ENCODE data around the gene RXRA.

RXRA gene

DNA sequence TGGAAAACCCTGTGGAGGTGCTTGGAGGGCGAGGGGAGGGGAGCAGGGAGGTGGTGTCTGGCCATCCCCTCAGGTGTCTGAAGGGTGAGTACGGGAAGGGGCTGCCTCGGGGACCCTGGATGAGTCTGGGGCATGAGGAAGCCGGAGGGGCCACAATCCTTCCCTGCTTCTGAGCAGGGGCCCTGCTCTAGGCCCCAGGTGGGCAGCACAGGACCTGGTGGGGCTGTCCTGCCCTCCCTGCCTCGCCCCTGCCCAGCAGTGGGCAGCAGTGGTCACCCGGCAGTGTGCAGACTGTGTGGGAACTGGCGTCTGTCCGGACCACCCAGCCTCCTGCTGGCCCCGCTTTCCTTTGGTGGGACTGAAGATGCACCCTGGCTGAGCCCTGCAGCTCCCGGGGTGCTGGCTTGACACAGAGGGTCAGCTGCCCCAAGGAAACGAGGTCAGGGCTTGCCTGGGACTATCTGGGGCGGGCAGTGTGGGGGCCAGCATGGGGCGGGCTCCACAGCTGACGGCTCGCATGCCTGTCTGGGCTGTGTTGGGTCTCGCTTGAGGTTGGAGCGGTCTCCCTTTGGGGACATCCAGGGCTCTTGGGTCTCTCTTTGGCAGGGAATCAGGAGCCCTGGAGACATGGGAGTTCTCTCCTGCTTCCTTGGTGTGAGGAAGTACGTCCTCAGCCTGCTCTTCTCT is 26.1 kb downstream of the RXRA start:
- no peak for DNase-seq (ENCODE audit: low spot score)

DNA sequence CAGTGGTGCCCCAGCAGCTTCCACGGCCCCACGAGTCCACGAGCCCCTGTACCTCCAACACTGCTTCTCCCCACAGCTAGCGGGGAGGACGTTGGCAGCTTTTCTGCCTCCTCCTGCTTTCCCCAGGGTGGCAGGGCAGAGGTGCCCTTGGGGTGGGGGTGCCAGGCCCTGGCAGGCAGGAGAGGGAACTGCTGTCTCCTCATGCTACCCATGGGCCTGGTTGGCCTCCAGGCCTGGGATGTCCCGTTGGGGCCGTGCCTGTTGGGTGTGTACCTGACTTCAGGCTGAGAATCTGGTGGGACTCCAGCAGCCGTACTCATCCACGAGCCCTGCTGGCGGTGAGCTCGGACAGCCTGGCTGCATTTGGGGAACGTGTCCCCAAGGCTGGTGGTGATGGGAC is 27.3 kb downstream of the RXRA start:
- no peak for DNase-seq (ENCODE audit: low spot score)

- DNase-seq (ENCODE audit: low spot score) = no peak
Measured at GRCh38 chr9:134355158-134355557, 28.9 kb downstream of the RXRA start.

GRCh38 chr9:134355561-134356279 is 29.5 kb downstream of the RXRA start:
- no peak for DNase-seq (ENCODE audit: low spot score)

- no peak for DNase-seq (ENCODE audit: low spot score)
Measured at GRCh38 chr9:134356496-134357470, 30.5 kb downstream of the RXRA start.

- no peak for DNase-seq (ENCODE audit: low spot score)
Measured at GRCh38 chr9:134357631-134358025, 31.4 kb downstream of the RXRA start.

- DNase-seq (ENCODE audit: low spot score) = no peak
Measured at GRCh38 chr9:134358026-134358661, 31.9 kb downstream of the RXRA start.

- peak; percentile 52 for DNase-seq (ENCODE audit: low spot score)
Measured at GRCh38 chr9:134358662-134359319, 32.5 kb downstream of the RXRA start.

GRCh38 chr9:134359493-134360179 is 33.4 kb downstream of the RXRA start:
- no peak for DNase-seq (ENCODE audit: low spot score)

GRCh38 chr9:134360180-134360759 is 34.0 kb downstream of the RXRA start:
- DNase-seq (ENCODE audit: low spot score) = no peak

GRCh38 chr9:134360897-134361296 is 34.6 kb downstream of the RXRA start:
- peak; percentile 78 for DNase-seq (ENCODE audit: low spot score)

- DNase-seq (ENCODE audit: low spot score) = no peak
Measured at GRCh38 chr9:134361426-134361825, 35.2 kb downstream of the RXRA start.

GRCh38 chr9:134361843-134362414 is 35.7 kb downstream of the RXRA start:
- DNase-seq (ENCODE audit: low spot score) = no peak

DNA sequence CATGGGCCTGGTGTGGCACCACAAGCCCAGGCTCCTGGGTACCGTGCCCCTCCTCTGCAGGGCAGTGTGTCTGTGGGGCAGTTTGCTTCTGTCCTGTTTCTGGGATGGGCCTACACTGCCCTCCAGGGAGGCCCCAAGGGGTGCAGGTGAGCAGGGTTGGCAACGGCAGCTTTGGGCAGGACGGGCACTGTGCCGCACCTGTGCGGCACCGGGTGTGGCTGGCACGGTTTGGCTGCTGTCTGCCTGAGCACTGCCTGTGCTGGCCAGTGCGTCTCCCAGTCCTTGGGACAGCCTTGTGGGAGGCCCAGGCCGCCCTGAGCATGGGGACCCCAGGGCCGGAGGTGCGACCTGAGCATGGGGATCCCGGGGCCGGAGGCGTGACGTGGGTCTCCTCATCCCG is 37.2 kb downstream of the RXRA start:
- no peak for DNase-seq (ENCODE audit: low spot score)

DNA sequence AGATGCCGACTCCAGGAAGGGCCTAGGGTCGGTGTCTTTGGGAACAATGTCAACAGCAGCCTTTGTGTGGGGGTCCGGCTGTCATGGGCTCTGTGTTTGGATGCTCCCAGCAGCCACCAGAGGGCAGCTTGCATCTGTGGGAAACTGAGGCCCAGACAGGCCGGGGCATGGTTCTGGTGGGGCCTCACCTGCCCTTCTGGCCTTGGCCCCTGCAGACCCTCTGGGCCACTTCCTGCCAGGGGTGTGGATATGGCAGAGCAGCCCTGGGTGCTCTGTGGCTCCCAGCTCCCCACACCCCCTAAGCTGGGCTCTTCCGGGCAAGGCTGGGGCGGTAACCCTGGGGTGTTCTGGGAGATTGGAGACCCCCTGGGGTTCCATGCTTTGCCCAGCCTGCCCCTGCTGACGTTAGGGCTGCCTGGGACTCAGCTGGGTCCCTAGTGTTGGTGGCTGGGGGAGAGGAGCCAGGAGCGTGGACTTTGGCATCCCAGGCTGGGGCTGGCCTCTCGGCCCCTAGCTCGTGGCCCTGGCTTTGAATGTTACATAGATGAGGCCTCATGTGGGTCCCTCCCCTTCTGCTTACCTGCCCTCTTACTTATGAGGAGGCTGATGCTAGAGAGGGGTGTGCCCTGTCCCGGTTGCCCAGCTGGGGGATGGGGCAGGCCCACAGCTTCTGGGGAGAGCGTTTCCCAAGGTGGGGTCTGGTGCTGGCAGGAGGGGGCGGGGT is 38.3 kb downstream of the RXRA start:
- DNase-seq (ENCODE audit: low spot score) = no peak

DNA sequence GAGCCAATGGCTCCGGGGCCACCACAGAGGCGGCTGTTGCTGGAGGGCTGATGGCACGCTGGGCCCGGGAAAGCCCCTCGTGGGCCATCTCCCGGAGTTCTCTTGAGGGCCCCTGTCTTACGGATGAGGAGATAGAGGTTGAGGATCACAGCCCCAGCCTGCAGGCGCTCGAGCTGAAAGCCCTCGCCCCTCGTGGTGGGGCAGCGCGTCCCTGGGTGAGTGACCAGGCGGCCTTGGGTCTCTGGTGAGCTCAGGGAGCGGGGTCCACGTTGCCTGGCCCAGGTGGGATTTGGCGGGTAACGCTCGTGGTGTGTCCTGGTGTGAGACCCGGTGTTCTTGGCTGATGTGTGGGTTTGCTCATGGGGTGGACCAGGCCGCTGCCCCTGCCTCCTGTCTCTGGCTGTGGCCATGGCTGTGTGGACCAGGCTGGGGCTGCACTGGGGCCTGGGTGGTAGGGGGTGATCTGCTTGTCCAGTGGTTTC is 38.9 kb downstream of the RXRA start:
- DNase-seq (ENCODE audit: low spot score) = no peak

DNA sequence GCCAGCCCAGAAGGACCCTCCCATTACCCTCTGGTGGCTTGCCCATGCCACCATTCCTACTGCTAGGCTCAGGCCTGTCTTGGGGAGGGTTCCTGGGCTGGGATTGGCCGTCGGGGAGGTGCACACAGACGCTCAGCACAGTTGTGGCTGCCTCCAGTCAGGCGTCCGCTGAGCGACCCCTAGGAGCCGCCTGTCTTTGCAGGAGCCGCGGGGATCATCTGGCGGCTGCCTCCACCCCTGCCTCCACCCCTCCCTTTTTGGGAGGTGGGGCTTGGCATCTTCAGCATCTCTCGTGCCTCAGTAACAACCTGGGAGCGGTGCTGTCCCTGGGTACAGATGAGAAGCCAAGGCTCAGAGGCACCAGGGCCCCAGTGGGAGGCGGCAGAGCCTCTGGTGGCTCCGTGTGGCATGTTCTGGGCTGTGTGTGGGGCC is 39.6 kb downstream of the RXRA start:
- DNase-seq (ENCODE audit: low spot score) = peak; percentile 73

GRCh38 chr9:134366223-134367031 is 40.2 kb downstream of the RXRA start:
- peak; percentile 96 for DNase-seq (ENCODE audit: low spot score)
